NCI-H526 treated with DMSO at 0.1 percent for 48 hours (cell line): ENCODE data around the gene KIAA1217.
"Not testable (repeated sequence)": the region's sequence is repeated elsewhere in the genome, so short reads cannot be mapped to it uniquely, and the experiment has no call there.

Experiments
- DNase-seq: peaks from one replicate; lab custom pipeline; 2025; lab: John Stamatoyannopoulos, UW

Gene KIAA1217

GRCh38 chr10:24339387-24339786 is 130.4 kb downstream of the KIAA1217 start:
- no peak for DNase-seq

- DNase-seq, result no peak
Measured at GRCh38 chr10:24340446-24340845, 131.5 kb downstream of the KIAA1217 start.

- DNase-seq, result no peak
Measured at GRCh38 chr10:24340883-24341282, 131.9 kb downstream of the KIAA1217 start.

GRCh38 chr10:24341371-24341770 is 132.4 kb downstream of the KIAA1217 start:
- DNase-seq, result no peak

- no peak for DNase-seq
Measured at GRCh38 chr10:24341897-24342296, 133.0 kb downstream of the KIAA1217 start.

GRCh38 chr10:24343686-24344085 is 134.7 kb downstream of the KIAA1217 start:
- DNase-seq, result no peak

GRCh38 chr10:24344279-24344678 is 135.3 kb downstream of the KIAA1217 start:
- DNase-seq, result no peak

GRCh38 chr10:24344695-24345463 is 135.9 kb downstream of the KIAA1217 start:
- DNase-seq, result no peak

- no peak for DNase-seq
Measured at GRCh38 chr10:24346877-24347519, 138.1 kb downstream of the KIAA1217 start.

GRCh38 chr10:24349379-24350001 is 140.6 kb downstream of the KIAA1217 start:
- no peak for DNase-seq

- no peak for DNase-seq
Measured at GRCh38 chr10:24350070-24350921, 141.4 kb downstream of the KIAA1217 start.

GRCh38 chr10:24350922-24351225 is 141.9 kb downstream of the KIAA1217 start:
- not testable (repeated sequence) for DNase-seq

GRCh38 chr10:24351961-24352360 is 143.0 kb downstream of the KIAA1217 start:
- DNase-seq, result no peak

GRCh38 chr10:24352399-24352798 is 143.5 kb downstream of the KIAA1217 start:
- no peak for DNase-seq

- no peak for DNase-seq
Measured at GRCh38 chr10:24353319-24353718, 144.4 kb downstream of the KIAA1217 start.

- no peak for DNase-seq
Measured at GRCh38 chr10:24355056-24355688, 146.2 kb downstream of the KIAA1217 start.

GRCh38 chr10:24357344-24358004 is 148.5 kb downstream of the KIAA1217 start:
- no peak for DNase-seq

- DNase-seq, result no peak
Measured at GRCh38 chr10:24358022-24358421, 149.1 kb downstream of the KIAA1217 start.

GRCh38 chr10:24360282-24361127 is 151.6 kb downstream of the KIAA1217 start:
- peak; percentile 28 for DNase-seq

GRCh38 chr10:24363070-24363469 is 154.1 kb downstream of the KIAA1217 start:
- DNase-seq, result no peak
